ENCODE results near the gene LMF1. TPM values are rescaled to one million over a fixed set of nuclear protein-coding genes. Genes with fewer than 3 reads are reported as not detected.

Gene LMF1
- total and polyA plus RNA-seq, 9 of the 15 experiments (the other 6 are each of a cell fraction or from before 2014, with no cell fraction given), result 0.11 to 1.6 (median 0.55) TPM; not detected in 1

- TF ChIP-seq AFF4 (CRISPR knock-in tag; IDR thresholded peaks at IDR 0.05), result no peak
- TF ChIP-seq ZFP91 (CRISPR knock-in tag; IDR thresholded peaks at IDR 0.05), result no peak
- no peak for TF ChIP-seq MYBL2 (IDR thresholded peaks at IDR 0.05; ENCODE audit: low read depth)
- no peak for TF ChIP-seq MYBL2 (CRISPR knock-in tag; IDR thresholded peaks at IDR 0.05; ENCODE audit: borderline replicate concordance)
- no peak for TF ChIP-seq HSF4 (CRISPR knock-in tag; IDR thresholded peaks at IDR 0.05; ENCODE audit: borderline replicate concordance)
- no peak for TF ChIP-seq ZNF197 (CRISPR knock-in tag; IDR thresholded peaks at IDR 0.05; ENCODE audit: low read depth)
- no peak for TF ChIP-seq MEF2D (tag; conservative IDR thresholded peaks at IDR 0.05; ENCODE audit: low read depth)
- TF ChIP-seq HDAC1 (IDR thresholded peaks at IDR 0.05), result no peak
- TF ChIP-seq ZNF778 (CRISPR knock-in tag; IDR thresholded peaks at IDR 0.05), result no peak
- peak; percentile 40 for TF ChIP-seq FOS (IDR thresholded peaks at IDR 0.05; ENCODE audit: extremely low read depth, insufficient read length)
- no peak for TF ChIP-seq ZNF431 (CRISPR knock-in tag; IDR thresholded peaks at IDR 0.05)
- no peak for TF ChIP-seq ZNF3 (CRISPR knock-in tag; IDR thresholded peaks at IDR 0.05)
- no peak for TF ChIP-seq PHF8 (IDR thresholded peaks at IDR 0.05; ENCODE audit: borderline replicate concordance, low read length)
- no peak for TF ChIP-seq SMAD1 (IDR thresholded peaks at IDR 0.05; ENCODE audit: low read depth, low read length, partially characterized antibody)
- no peak for TF ChIP-seq ATF1 (CRISPR knock-in tag; IDR thresholded peaks at IDR 0.05)
- no peak for TF ChIP-seq ATF1 (tag; IDR thresholded peaks at IDR 0.05)
- TF ChIP-seq ARNT (IDR thresholded peaks at IDR 0.05), result no peak
- TF ChIP-seq NONO (IDR thresholded peaks at IDR 0.05; ENCODE audit: low read depth in 2 of 2, low read length in 1 of 2), result no peak
- TF ChIP-seq PHTF2 (CRISPR knock-in tag; IDR thresholded peaks at IDR 0.05), result no peak
- TF ChIP-seq ZNF695 (CRISPR knock-in tag; IDR thresholded peaks at IDR 0.05), result no peak
- TF ChIP-seq ZNF444 (CRISPR knock-in tag; IDR thresholded peaks at IDR 0.05), result no peak
- no peak for TF ChIP-seq MTA1 (IDR thresholded peaks at IDR 0.05; ENCODE audit: borderline replicate concordance)
- TF ChIP-seq PRPF4 (IDR thresholded peaks at IDR 0.05; ENCODE audit: insufficient read depth, low read depth, low read length, poor library complexity, severe bottlenecking), result no peak
- no peak for TF ChIP-seq GTF2F1 (IDR thresholded peaks at IDR 0.05; ENCODE audit: low read depth, low read length)
- TF ChIP-seq RUNX1 (IDR thresholded peaks at IDR 0.05; ENCODE audit: low read depth), result no peak
Measured at GRCh38 chr16:1002399-1003166, 31.8 kb upstream of the LMF1 start (continued).

All from K562 (cell line).